Kidney epithelial cell (primary cell): ENCODE data around the gene BMPR1B. TPM values are rescaled to one million over a fixed set of nuclear protein-coding genes. Genes with fewer than 3 reads are reported as not detected.

Source experiments
- DNase-seq: peaks from one replicate; pipeline ENCODE4 v3.0.0-alpha.2; 2010; ENCODE audit warnings: low read depth
- H3K27me3 ChIP-seq: 2 replicates; pipeline ENCODE4 v1.6.0; 2011; ENCODE audit warnings: low read length; ENCODE audit not compliant: control insufficient read depth, insufficient read depth
- H3K36me3 ChIP-seq: 2 replicates; pipeline ENCODE4 v1.5.1; 2011; ENCODE audit warnings: low read length; ENCODE audit not compliant: control insufficient read depth, insufficient read depth
- H3K4me3 ChIP-seq: 2 replicates; pipeline ENCODE4 v1.5.1; 2011; ENCODE audit warnings: low read depth, mild to moderate bottlenecking, control low read depth, low read length
- CTCF ChIP-seq: IDR thresholded peaks from 2 replicates; pipeline ENCODE4 v1.5.1; 2011; ENCODE audit warnings: mild to moderate bottlenecking, moderate library complexity, low read length, control low read depth, inconsistent platforms; ENCODE audit not compliant: insufficient read depth, poor library complexity, severe bottlenecking
- total RNA-seq: library from RNA; depleted of rRNA; stranded (reverse); fragments of >200 nt; gene quantifications from 2 replicates; pipeline ENCODE4 v1.2.3, GENCODE V29; 2015

Gene BMPR1B
- total RNA-seq = 5.9 and 9.2 TPM in 2 replicates

GRCh38 chr4:94757192-94758140 is at the start of gene BMPR1B:
BMPR1B (plus strand) TSS chr4:94757955; CDS start chr4:95104425, 346,470 bp downstream.
- peak within 1 kb of the TSS; percentile 76 for H3K4me3 ChIP-seq
- no peaks in the 10 kb centered on the region for H3K36me3 ChIP-seq
- H3K27me3 ChIP-seq = no peaks in the 10 kb centered on the region
- peak; percentile 42 for DNase-seq
- peak; percentile 31 for TF ChIP-seq CTCF

GRCh38 chr4:94711635-94712034 is 46.1 kb upstream of the BMPR1B start:
- DNase-seq = no peak
- Histone ChIP-seq H3K4me3 (no peak overlapping the region), H3K36me3 (no peaks in the 10 kb centered on the region), H3K27me3 (no peaks in the 10 kb centered on the region)
- no peak for TF ChIP-seq CTCF

- Histone ChIP-seq H3K4me3 (no peak overlapping the region), H3K27me3 (no peaks in the 10 kb centered on the region), H3K36me3 (no peaks in the 10 kb centered on the region)
- no peak for DNase-seq
- TF ChIP-seq CTCF = no peak
Observed at GRCh38 chr4:94714365-94715160, 43.2 kb upstream of the BMPR1B start.

- DNase-seq = no peak
- Histone ChIP-seq H3K4me3 (no peak overlapping the region), H3K27me3 (no peaks in the 10 kb centered on the region), H3K36me3 (no peaks in the 10 kb centered on the region)
- no peak for TF ChIP-seq CTCF
Observed at GRCh38 chr4:94715726-94716125, 42.0 kb upstream of the BMPR1B start.

- Histone ChIP-seq H3K27me3 (no peaks in the 10 kb centered on the region), H3K36me3 (no peaks in the 10 kb centered on the region), H3K4me3 (no peak overlapping the region)
- DNase-seq = no peak
- no peak for TF ChIP-seq CTCF
Observed at GRCh38 chr4:94721310-94721709, 36.4 kb upstream of the BMPR1B start.
